HepG2 (cell line): ENCODE data around the gene TRMT1. TPM values are rescaled to one million over a fixed set of nuclear protein-coding genes. Genes with fewer than 3 reads are reported as not detected.

Experiments
- ATAC-seq: fragments of 200-7000 bp; cut with Tn5 transposase; 3 replicates; pipeline ENCODE4 v1.9.1; 2020; ENCODE audit warnings: mild to moderate bottlenecking, moderate library complexity
- BruUV-seq: library from RNA; stranded (reverse); fragments of 400-500 nt; replicated peaks from 2 replicates; lab custom pipeline; 2021; lab: Mats Ljungman, UMichigan
- CTCF ChIA-PET: fragments of 300-600 bp; formaldehyde crosslinking; extraction: SDS; loops from one replicate; lab custom pipeline; 2021; ENCODE audit warnings: low total read pairs, inconsistent platforms, low intra/inter-chr PET ratio; lab: Yijun Ruan, JAX
- POLR2A ChIA-PET: fragments of 350-600 bp; sonication (Branson Sonifier 250); formaldehyde crosslinking; loops from one replicate; lab custom pipeline; 2020; ENCODE audit warnings: antibody characterized with exemption, inconsistent platforms; lab: Yijun Ruan, JAX
- DNase-seq: peaks from one replicate; pipeline ENCODE4 v3.0.0-alpha.2; 2015; ENCODE audit warnings: low spot score
- FAIRE-seq: peaks from 3 replicates; lab custom pipeline; 2011; peaks lifted over from hg19 to GRCh38; lab: Jason Lieb, UNC
- H2AFZ ChIP-seq: one replicate; pipeline ENCODE4 v1.6.1; 2011; ENCODE audit warnings: low read length, inconsistent platforms
- H3K27ac ChIP-seq: fragments of 300-600 bp; 3 replicates; pipeline ENCODE4 v1.8.0; 2011; ENCODE audit warnings: mixed run types, mild to moderate bottlenecking, mixed read lengths, low read length, inconsistent platforms; ENCODE audit not compliant: insufficient read depth; ENCODE audit errors: extremely low read length
- H3K27me3 ChIP-seq, 2 experiments: fragments of 200-600 bp in 1 of 2; 2 replicates in 1 of 2; 3 replicates in 1 of 2; pipeline versions ENCODE4 v1.6.0 to v1.8.0; 2011; ENCODE audit warnings: low read length in 2 of 2, mild to moderate bottlenecking in 2 of 2, moderate library complexity in 2 of 2, inconsistent platforms in 1 of 2; ENCODE audit not compliant: insufficient read depth in 2 of 2, control insufficient read depth in 1 of 2
- H3K36me3 ChIP-seq, 2 experiments: fragments of 200-600 bp in 1 of 2; replicated peaks in 1 of 2; 2 replicates in 1 of 2; 3 replicates in 1 of 2; pipeline versions ENCODE4 v1.5.1 to v1.8.0; 2011; ENCODE audit warnings: low read length in 2 of 2, inconsistent platforms in 1 of 2; ENCODE audit not compliant: insufficient read depth in 2 of 2, control insufficient read depth in 1 of 2
- H3K4me1 ChIP-seq: 2 replicates; pipeline ENCODE4 v1.5.1; 2012; ENCODE audit warnings: low read length, inconsistent platforms; ENCODE audit not compliant: insufficient read depth
- H3K4me2 ChIP-seq: 2 replicates; pipeline ENCODE4 v1.6.0; 2011; ENCODE audit warnings: low read depth, low read length, inconsistent platforms
- H3K4me3 ChIP-seq, 3 experiments: fragments of 200-600 bp in 1 of 3; sonication (generic), shearing (Covaris generic) in 1 of 3; replicated peaks in 1 of 3; 2 replicates each; pipeline ENCODE4 v1.5.1; 2011 to 2016; ENCODE audit warnings: low read length in 3 of 3, inconsistent platforms in 2 of 3, low read depth in 2 of 3, mild to moderate bottlenecking in 2 of 3, control low read depth in 1 of 3, mixed read lengths in 1 of 3; ENCODE audit not compliant: insufficient read depth in 1 of 3
- H3K79me2 ChIP-seq: one replicate; pipeline ENCODE4 v1.6.1; 2011; ENCODE audit warnings: low read length, inconsistent platforms; ENCODE audit not compliant: insufficient read depth
- H3K9ac ChIP-seq: 2 replicates; pipeline ENCODE4 v1.6.0; 2011; ENCODE audit warnings: mild to moderate bottlenecking, low read depth, low read length, inconsistent platforms; ENCODE audit not compliant: insufficient read depth
- H3K9me3 ChIP-seq: 2 replicates; pipeline ENCODE4 v1.5.1; 2012; ENCODE audit warnings: mild to moderate bottlenecking, low read length
- H4K20me1 ChIP-seq: 2 replicates; pipeline ENCODE4 v1.6.0; 2011; ENCODE audit warnings: inconsistent platforms, mild to moderate bottlenecking, low read length, moderate library complexity; ENCODE audit not compliant: insufficient read depth
- DMAP1 ChIP-seq: IDR thresholded peaks from 2 replicates; pipeline ENCODE4 v1.6.1; 2016
- GFI1 ChIP-seq: sonication (generic); formaldehyde crosslinking; IDR thresholded peaks from 2 replicates; pipeline ENCODE4 v1.5.0; 2020; ENCODE audit warnings: missing genetic modification reagents, mild to moderate bottlenecking, borderline replicate concordance
- HDAC1 ChIP-seq: sonication (generic); formaldehyde crosslinking; IDR thresholded peaks from 2 replicates; pipeline ENCODE4 v1.5.1; 2020; ENCODE audit warnings: mild to moderate bottlenecking, missing genetic modification reagents
- MTF2 ChIP-seq: sonication (generic); formaldehyde crosslinking; IDR thresholded peaks from 2 replicates; pipeline ENCODE4 v1.5.0; 2020; ENCODE audit warnings: missing genetic modification reagents, borderline replicate concordance
- RFX1 ChIP-seq: fragments of 450-650 bp; IDR thresholded peaks from 2 replicates; pipeline ENCODE4 v1.6.1; 2017
- SNRNP70 ChIP-seq: fragments of 200-400 bp; formaldehyde crosslinking; IDR thresholded peaks from 2 replicates; pipeline ENCODE4 v1.6.1; 2017; ENCODE audit warnings: mild to moderate bottlenecking, low read depth, low read length, moderate library complexity
- USF2 ChIP-seq, 2 experiments: sonication (generic) in 1 of 2; formaldehyde crosslinking in 1 of 2; IDR thresholded peaks; 2 replicates each; pipeline versions ENCODE4 v1.5.1 to v1.6.1; 2011 to 2020; ENCODE audit warnings: borderline replicate concordance in 1 of 2, low read depth in 1 of 2, low read length in 1 of 2, mild to moderate bottlenecking in 1 of 2, missing genetic modification reagents in 1 of 2, moderate library complexity in 1 of 2
- ZMAT3 ChIP-seq: sonication (generic); formaldehyde crosslinking; conservative IDR thresholded peaks from 2 replicates; pipeline ENCODE4 v1.7.0; 2021; ENCODE audit warnings: missing genetic modification reagents
- ZNF383 ChIP-seq: sonication (generic); formaldehyde crosslinking; IDR thresholded peaks from 2 replicates; pipeline ENCODE4 v1.4.0; 2020; ENCODE audit warnings: missing genetic modification reagents, mild to moderate bottlenecking, borderline replicate concordance
- ZNF720 ChIP-seq: sonication (generic); formaldehyde crosslinking; IDR thresholded peaks from 2 replicates; pipeline ENCODE4 v1.4.0; 2020; ENCODE audit warnings: missing genetic modification reagents
- ZSCAN9 ChIP-seq: IDR thresholded peaks from 2 replicates; pipeline ENCODE4 v1.6.1; 2016; ENCODE audit warnings: borderline replicate concordance
- WGBS: methylation state at CpG from one replicate; pipeline ENCODE4 v1.1.6; 2017; ENCODE audit warnings: low lambda C conversion rate; 5-methylcytosine and 5-hydroxymethylcytosine counted together
- in situ Hi-C: cut with HindIII; loops from 2 replicates; pipeline ENCODE4 v1.10.0; 2017; ENCODE audit warnings: low pct_unique_long_range_greater_than_20kb; ENCODE audit not compliant: extremely low pct_ligation_motif_present
- intact Hi-C: fragments of 100-400 bp; cut with micrococcal nuclease; formaldehyde crosslinking; loops from one replicate; pipeline ENCODE4 v1.10.0; 2022; ENCODE audit not compliant: unreplicated experiment
- polyA plus RNA-seq, 8 experiments: library from polyadenylated mRNA; depleted of rRNA in 3 of 8; stranded (reverse) in 7 of 8; unstranded in 1 of 8; fragments of >200 nt; fragmentation: Illumina TruSeq in 4 of 8; extraction: Trizol in 4 of 8; gene quantifications; 2 replicates each; pipeline versions ENCODE4 v1.2.1 to v1.2.3, GENCODE V29; 2011 to 2016; ENCODE audit warnings: low read depth in 4 of 8, missing spikeins in 1 of 8, mixed read lengths in 1 of 8; ENCODE audit not compliant: insufficient read depth in 1 of 8
- total RNA-seq, 5 experiments: library from RNA; depleted of rRNA; stranded (reverse); fragments of >200 nt; fragmentation: Illumina TruSeq; extraction: Trizol; gene quantifications; 2 replicates each; pipeline ENCODE4 v1.2.3, GENCODE V29; 2016; ENCODE audit warnings: low read depth in 1 of 5
- TF ChIP-seq, protein P1 (sequence below): sonication (generic); formaldehyde crosslinking; IDR thresholded peaks from 2 replicates; pipeline ENCODE4 v1.5.0; 2020; ENCODE audit warnings: missing genetic modification reagents, mild to moderate bottlenecking, borderline replicate concordance
- TF ChIP-seq, protein P2 (sequence below): sonication (generic); formaldehyde crosslinking; IDR thresholded peaks from 2 replicates; pipeline ENCODE4 v1.9.0; 2022; ENCODE audit warnings: missing genetic modification reagents, mild to moderate bottlenecking, borderline replicate concordance
- TF ChIP-seq, protein P3 (sequence below): sonication (generic); formaldehyde crosslinking; IDR thresholded peaks from 2 replicates; pipeline ENCODE4 v1.4.0; 2020; ENCODE audit warnings: missing genetic modification reagents, borderline replicate concordance

TRMT1 gene
- total and polyA plus RNA-seq, 2 of the 13 experiments (the other 11 are each of a cell fraction or from before 2014, with no cell fraction given): 35.5 to 44.1 TPM

DNA sequence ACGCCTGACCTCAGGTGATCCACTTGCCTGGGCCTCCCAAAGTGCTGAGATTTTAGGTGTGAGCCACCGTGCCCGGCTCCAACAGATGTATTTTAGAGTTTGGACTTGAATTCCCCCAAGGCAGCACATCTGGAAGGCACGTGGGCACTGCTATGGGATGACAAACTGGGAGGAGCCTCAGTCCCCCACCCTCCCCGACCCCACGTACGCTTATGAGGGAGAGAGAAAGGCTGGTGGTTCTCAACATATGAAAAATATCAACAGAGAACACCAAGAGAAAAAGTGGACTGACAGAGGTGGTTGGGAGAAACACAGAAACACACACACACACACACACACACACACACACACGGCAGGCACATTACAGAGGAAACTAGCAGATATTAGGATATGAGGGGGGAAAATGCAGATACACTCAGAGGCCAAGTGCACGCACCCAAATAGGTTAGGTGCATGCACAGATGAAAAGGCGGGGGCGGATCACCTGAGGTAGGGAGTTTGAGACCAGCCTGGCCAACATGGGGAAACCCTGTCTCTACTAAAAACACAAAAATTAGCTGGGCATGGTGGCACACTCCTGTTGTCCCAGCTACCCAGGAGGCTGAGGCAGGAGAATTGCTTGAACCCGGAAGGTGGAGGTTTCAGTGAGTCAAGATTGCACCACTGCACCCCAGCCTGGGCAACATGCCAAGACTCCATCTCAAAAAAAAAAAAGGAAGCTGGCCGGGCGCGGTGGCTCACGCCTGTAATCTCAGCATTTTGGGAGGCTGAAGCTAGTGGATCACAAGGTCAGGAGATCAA, 30.4 kb upstream of the TRMT1 start:
- DNase-seq (no peak), ATAC-seq (no peak), FAIRE-seq (no peak)
- no peak overlapping the region for H3K27ac ChIP-seq
- H3K4me1 ChIP-seq: peaks cover 22% of the 10 kb centered on the region
- H3K4me3 ChIP-seq: no peak overlapping the region
- peaks cover 6 to 13% of the 10 kb centered on the region in 2 experiments; a peak in 4 of 5 replicates for H3K36me3 ChIP-seq
- POLR2A ChIA-PET: interaction anchor here (1.3 kb wide), 1 partner anchor 22 kb away, joined by 3 read pairs; no protein-coding TSS in a partner anchor
- H3K27me3 ChIP-seq: no peaks in the 10 kb centered on the region; a peak in 1 of 5 replicates
- CTCF ChIA-PET: no interaction called here
- 90% methylated on average over 16 of the region's 16 CpGs for WGBS
- peaks cover 19% of the 10 kb centered on the region for H3K79me2 ChIP-seq
- no peak overlapping the region for H3K4me2 ChIP-seq
- H4K20me1 ChIP-seq: no peaks in the 10 kb centered on the region
- H3K9me3 ChIP-seq: no peaks in the 10 kb centered on the region
- in situ Hi-C loops: no loop called here
- TF ChIP-seq HDAC1 (CRISPR knock-in tag) (no peak), ZSCAN9 (CRISPR knock-in tag) (no peak), ZNF383 (no peak), MTF2 (CRISPR knock-in tag) (no peak), DMAP1 (CRISPR knock-in tag) (no peak), ZNF720 (no peak), ZMAT3 (CRISPR knock-in tag) (no peak), USF2 (IDR thresholded peaks at IDR 0.05; ENCODE audit: low read depth, low read length) (no peak), USF2 (CRISPR knock-in tag; IDR thresholded peaks at IDR 0.05; ENCODE audit: borderline replicate concordance) (no peak), RFX1 (no peak), GFI1 (CRISPR knock-in tag) (no peak), SNRNP70 (no peak)
- TF ChIP-seq, protein P1, sequence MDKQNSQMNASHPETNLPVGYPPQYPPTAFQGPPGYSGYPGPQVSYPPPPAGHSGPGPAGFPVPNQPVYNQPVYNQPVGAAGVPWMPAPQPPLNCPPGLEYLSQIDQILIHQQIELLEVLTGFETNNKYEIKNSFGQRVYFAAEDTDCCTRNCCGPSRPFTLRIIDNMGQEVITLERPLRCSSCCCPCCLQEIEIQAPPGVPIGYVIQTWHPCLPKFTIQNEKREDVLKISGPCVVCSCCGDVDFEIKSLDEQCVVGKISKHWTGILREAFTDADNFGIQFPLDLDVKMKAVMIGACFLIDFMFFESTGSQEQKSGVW: no peak
- TF ChIP-seq, protein P2, sequence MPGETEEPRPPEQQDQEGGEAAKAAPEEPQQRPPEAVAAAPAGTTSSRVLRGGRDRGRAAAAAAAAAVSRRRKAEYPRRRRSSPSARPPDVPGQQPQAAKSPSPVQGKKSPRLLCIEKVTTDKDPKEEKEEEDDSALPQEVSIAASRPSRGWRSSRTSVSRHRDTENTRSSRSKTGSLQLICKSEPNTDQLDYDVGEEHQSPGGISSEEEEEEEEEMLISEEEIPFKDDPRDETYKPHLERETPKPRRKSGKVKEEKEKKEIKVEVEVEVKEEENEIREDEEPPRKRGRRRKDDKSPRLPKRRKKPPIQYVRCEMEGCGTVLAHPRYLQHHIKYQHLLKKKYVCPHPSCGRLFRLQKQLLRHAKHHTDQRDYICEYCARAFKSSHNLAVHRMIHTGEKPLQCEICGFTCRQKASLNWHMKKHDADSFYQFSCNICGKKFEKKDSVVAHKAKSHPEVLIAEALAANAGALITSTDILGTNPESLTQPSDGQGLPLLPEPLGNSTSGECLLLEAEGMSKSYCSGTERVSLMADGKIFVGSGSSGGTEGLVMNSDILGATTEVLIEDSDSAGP (CRISPR knock-in tag): no peak
- TF ChIP-seq, protein P3, sequence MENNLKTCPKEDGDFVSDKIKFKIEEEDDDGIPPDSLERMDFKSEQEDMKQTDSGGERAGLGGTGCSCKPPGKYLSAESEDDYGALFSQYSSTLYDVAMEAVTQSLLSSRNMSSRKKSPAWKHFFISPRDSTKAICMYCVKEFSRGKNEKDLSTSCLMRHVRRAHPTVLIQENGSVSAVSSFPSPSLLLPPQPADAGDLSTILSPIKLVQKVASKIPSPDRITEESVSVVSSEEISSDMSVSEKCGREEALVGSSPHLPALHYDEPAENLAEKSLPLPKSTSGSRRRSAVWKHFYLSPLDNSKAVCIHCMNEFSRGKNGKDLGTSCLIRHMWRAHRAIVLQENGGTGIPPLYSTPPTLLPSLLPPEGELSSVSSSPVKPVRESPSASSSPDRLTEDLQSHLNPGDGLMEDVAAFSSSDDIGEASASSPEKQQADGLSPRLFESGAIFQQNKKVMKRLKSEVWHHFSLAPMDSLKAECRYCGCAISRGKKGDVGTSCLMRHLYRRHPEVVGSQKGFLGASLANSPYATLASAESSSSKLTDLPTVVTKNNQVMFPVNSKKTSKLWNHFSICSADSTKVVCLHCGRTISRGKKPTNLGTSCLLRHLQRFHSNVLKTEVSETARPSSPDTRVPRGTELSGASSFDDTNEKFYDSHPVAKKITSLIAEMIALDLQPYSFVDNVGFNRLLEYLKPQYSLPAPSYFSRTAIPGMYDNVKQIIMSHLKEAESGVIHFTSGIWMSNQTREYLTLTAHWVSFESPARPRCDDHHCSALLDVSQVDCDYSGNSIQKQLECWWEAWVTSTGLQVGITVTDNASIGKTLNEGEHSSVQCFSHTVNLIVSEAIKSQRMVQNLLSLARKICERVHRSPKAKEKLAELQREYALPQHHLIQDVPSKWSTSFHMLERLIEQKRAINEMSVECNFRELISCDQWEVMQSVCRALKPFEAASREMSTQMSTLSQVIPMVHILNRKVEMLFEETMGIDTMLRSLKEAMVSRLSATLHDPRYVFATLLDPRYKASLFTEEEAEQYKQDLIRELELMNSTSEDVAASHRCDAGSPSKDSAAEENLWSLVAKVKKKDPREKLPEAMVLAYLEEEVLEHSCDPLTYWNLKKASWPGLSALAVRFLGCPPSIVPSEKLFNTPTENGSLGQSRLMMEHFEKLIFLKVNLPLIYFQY (CRISPR knock-in tag): no peak
- TF ChIP-seq, all 625 proteins: peak for 0
- BruUV-seq: no TSS peak
- no peak overlapping the region for H2AFZ ChIP-seq
- intact Hi-C loops: no loop called here
- H3K9ac ChIP-seq: no peak overlapping the region
